ENCODE data around the gene KLK12. TPM values are rescaled to one million over a fixed set of nuclear protein-coding genes. Genes with fewer than 3 reads are reported as not detected.

KLK12 gene
- total and polyA plus RNA-seq, 9 of the 15 experiments (the other 6 are each of a cell fraction or from before 2014, with no cell fraction given), result not detected

DNA sequence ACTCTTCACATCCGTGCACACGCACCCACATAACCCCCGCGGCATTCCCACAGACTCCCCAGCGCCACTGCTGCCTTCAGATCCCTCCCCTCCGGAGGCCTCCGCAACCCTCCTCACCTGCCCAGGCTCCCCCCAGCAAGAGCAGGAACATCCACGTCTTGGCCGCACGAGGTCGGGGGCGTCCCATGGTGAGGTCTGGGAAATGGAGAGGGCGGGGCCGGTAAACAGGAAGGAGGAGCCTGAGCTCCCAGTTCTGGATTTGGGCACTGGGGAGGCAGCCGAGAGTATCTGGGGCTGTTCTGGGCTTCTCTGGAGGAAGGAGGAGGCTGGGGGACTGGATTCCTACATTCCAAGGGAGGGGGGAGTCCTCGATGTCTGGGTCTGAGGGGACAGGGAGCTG is 33.8 kb downstream of the KLK12 start (continued):
- TF ChIP-seq, protein P1, sequence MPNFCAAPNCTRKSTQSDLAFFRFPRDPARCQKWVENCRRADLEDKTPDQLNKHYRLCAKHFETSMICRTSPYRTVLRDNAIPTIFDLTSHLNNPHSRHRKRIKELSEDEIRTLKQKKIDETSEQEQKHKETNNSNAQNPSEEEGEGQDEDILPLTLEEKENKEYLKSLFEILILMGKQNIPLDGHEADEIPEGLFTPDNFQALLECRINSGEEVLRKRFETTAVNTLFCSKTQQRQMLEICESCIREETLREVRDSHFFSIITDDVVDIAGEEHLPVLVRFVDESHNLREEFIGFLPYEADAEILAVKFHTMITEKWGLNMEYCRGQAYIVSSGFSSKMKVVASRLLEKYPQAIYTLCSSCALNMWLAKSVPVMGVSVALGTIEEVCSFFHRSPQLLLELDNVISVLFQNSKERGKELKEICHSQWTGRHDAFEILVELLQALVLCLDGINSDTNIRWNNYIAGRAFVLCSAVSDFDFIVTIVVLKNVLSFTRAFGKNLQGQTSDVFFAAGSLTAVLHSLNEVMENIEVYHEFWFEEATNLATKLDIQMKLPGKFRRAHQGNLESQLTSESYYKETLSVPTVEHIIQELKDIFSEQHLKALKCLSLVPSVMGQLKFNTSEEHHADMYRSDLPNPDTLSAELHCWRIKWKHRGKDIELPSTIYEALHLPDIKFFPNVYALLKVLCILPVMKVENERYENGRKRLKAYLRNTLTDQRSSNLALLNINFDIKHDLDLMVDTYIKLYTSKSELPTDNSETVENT (CRISPR knock-in tag; IDR thresholded peaks at IDR 0.05), result no peak
- TF ChIP-seq SNIP1 (IDR thresholded peaks at IDR 0.05; ENCODE audit: low read depth) (no peak), TEAD2 (tag; IDR thresholded peaks at IDR 0.05) (no peak), RAD21 (CRISPR knock-in tag; conservative IDR thresholded peaks at IDR 0.05 in 1 of 2, IDR thresholded peaks at IDR 0.05 in 1 of 2) (peak in 1 of 2 experiments; percentile 19; a peak in 1 of 4 replicates), PTRF (tag; IDR thresholded peaks at IDR 0.05) (no peak), CTCF (IDR thresholded peaks at IDR 0.05 in 2 of 3, conservative IDR thresholded peaks at IDR 0.05 in 1 of 3; ENCODE audit: insufficient read depth in 2 of 3, low read depth in 1 of 3, low read length in 3 of 3) (peak; percentile 10 to 51 (median 28); a peak in 3 of 6 replicates), EGR1 (conservative IDR thresholded peaks at IDR 0.05) (0 out of 2 replicates have a peak, but pooled peaks have one; percentile 30), TRIM28 (IDR thresholded peaks at IDR 0.05) (no peak), NFATC3 (IDR thresholded peaks at IDR 0.05) (no peak), SRSF1 (IDR thresholded peaks at IDR 0.05; ENCODE audit: low read depth, low read length) (no peak), DACH1 (IDR thresholded peaks at IDR 0.05; ENCODE audit: partially characterized antibody) (no peak), DLX4 (CRISPR knock-in tag; IDR thresholded peaks at IDR 0.05) (no peak), KDM2B (CRISPR knock-in tag; IDR thresholded peaks at IDR 0.05) (no peak), ZBTB49 (CRISPR knock-in tag; IDR thresholded peaks at IDR 0.05; ENCODE audit: borderline replicate concordance) (no peak), HMG20B (CRISPR knock-in tag; IDR thresholded peaks at IDR 0.05) (no peak), THRA (IDR thresholded peaks at IDR 0.05) (no peak), CGGBP1 (CRISPR knock-in tag; IDR thresholded peaks at IDR 0.05) (no peak), SMAD3 (CRISPR knock-in tag; conservative IDR thresholded peaks at IDR 0.05) (no peak), ELF1 (tag; IDR thresholded peaks at IDR 0.05) (no peak), ATF1 (CRISPR knock-in tag; IDR thresholded peaks at IDR 0.05) (no peak), ATF1 (tag; IDR thresholded peaks at IDR 0.05) (no peak)
- TF ChIP-seq, protein P2, sequence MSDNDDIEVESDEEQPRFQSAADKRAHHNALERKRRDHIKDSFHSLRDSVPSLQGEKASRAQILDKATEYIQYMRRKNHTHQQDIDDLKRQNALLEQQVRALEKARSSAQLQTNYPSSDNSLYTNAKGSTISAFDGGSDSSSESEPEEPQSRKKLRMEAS (CRISPR knock-in tag; IDR thresholded peaks at IDR 0.05), result no peak

Measured in K562 (cell line).